Heart right ventricle (tissue), 16 donors: ENCODE data around the gene STAMBPL1. TPM values are rescaled to one million over a fixed set of nuclear protein-coding genes. Genes with fewer than 3 reads are reported as not detected.

Source experiments
- ATAC-seq, 8 donors: fragments of 200-7000 bp; cut with Tn5 transposase; one replicate each; pipeline ENCODE4 v1.9.1; 2020; ENCODE audit warnings: mild to moderate bottlenecking in 8 of 8, moderate library complexity in 8 of 8, moderate number of reproducible peaks in 1 of 8
- DNase-seq, 2 donors: peaks; one replicate each; pipeline ENCODE4 v3.0.0-alpha.2; 2020
- H3K27ac ChIP-seq, 10 donors: fragments of 200-600 bp; sonication (generic) in 2 of 10; one replicate each; pipeline versions ENCODE4 v1.5.0 to v1.8.0; 2020 to 2022; ENCODE audit warnings: mild to moderate bottlenecking in 3 of 10
- H3K27me3 ChIP-seq, 7 donors: fragments of 200-600 bp; one replicate each; pipeline ENCODE4 v1.8.0; 2021 to 2022; ENCODE audit warnings: mild to moderate bottlenecking in 2 of 7
- H3K36me3 ChIP-seq, 9 donors: fragments of 200-600 bp; sonication (generic) in 1 of 9; one replicate each; pipeline versions ENCODE4 v1.5.0 to v1.8.0; 2020 to 2022; ENCODE audit warnings: mild to moderate bottlenecking in 2 of 9
- H3K4me1 ChIP-seq, 9 donors: fragments of 200-600 bp; sonication (generic) in 1 of 9; one replicate each; pipeline versions ENCODE4 v1.5.0 to v1.8.0; 2020 to 2022; ENCODE audit warnings: mild to moderate bottlenecking in 4 of 9
- H3K4me3 ChIP-seq, 10 donors: fragments of 200-600 bp; sonication (generic) in 2 of 10; one replicate each; pipeline versions ENCODE4 v1.5.0 to v1.8.0; 2020 to 2022; ENCODE audit warnings: mild to moderate bottlenecking in 7 of 10, moderate library complexity in 2 of 10
- H3K9me3 ChIP-seq, 11 donors: fragments of 200-600 bp in 10 of 11; sonication (generic) in 2 of 11; one replicate each; pipeline versions ENCODE4 v1.5.0 to v1.8.0; 2013 to 2022; ENCODE audit warnings: mild to moderate bottlenecking in 2 of 11, control low read depth in 1 of 11, moderate library complexity in 1 of 11
- CTCF ChIP-seq, 9 donors: fragments of 200-600 bp; sonication (generic) in 2 of 9; IDR thresholded peaks; one replicate each; pipeline versions ENCODE4 v1.5.0 to v1.8.0; 2021 to 2022; ENCODE audit warnings: antibody characterized with exemption in 9 of 9, mild to moderate bottlenecking in 5 of 9, moderate library complexity in 1 of 9
- WGBS, 2 donors: extraction: QIAGEN DNeasy Blood & Tissue Kit; methylation state at CpG; one replicate each; pipeline ENCODE4 v1.1.7; 2013; ENCODE audit warnings: inconsistent platforms in 1 of 2; 5-methylcytosine and 5-hydroxymethylcytosine counted together
- intact Hi-C, 10 donors: fragments of 100-400 bp; cut with DNase I; formaldehyde crosslinking; loops; one replicate each; pipeline versions ENCODE4 v1.11.1 to v1.14.2; 2022
- polyA plus RNA-seq, 2 donors: library from polyadenylated mRNA; stranded (reverse); fragments of 200-250 nt; gene quantifications; one replicate each; pipeline ENCODE4 v1.2.3, GENCODE V29; 2013
- total RNA-seq, 10 donors: library from RNA; stranded (reverse); fragmentation: NEBNext Ultra II Directional in 3 of 10; extraction: Animal tissue kit (Norgen Biotek cat#: 25700) in 3 of 10; gene quantifications; one replicate each; pipeline versions ENCODE4 v1.2.1 to v1.2.4, GENCODE V29; 2021 to 2023
- donor health status: Arrhythmogenic right ventricular cardiomyopathy.
- donor health status: ischemic (EF 13 %, LVEDD 7.1; RV severe dilation, severe dysfunction).
- donor health status: healthy with polysubstance abuse.
- donor health status: DM: no; HTN: yes; CAD: no.
- donor health status: DM: no; HTN: no; CAD: no.
- donor health status: ischemic (EF 25% LVEDD 6.9; RV normal size, moderate dysfunction).
- donor health status: ischemic (EF 25% LVEDD 5.7; RV mildly dilated, moderate dysfunction).
- donor health status: healthy.
- donor health status: DM: yes; HTN: yes; CAD: no.
- donor health status: Ischemic cardiomyopathy.
- donor health status: ischemic (EF 35%, LVEDD 5.7; RV mildly dilated, moderate dysfunction).
- donor health status: nonischemic (EF 11% LVEDD 7.7; RV severe dilation, severe dysfunction).
- donor health status: DM: yes; HTN: yes; CAD: no.
- donor health status: PGD.
- donor health status: ischemic (EF 29% LVEDD 5.4; RV normal size, mild dysfunction).
- donor health status: nonischemic (EF 23%, LVEDD 6.1; RV moderate dilation, normal function).

STAMBPL1 gene
- total and polyA plus RNA-seq, 12 donors, result 0.94 to 3.3 (median 2.7) TPM

DNA sequence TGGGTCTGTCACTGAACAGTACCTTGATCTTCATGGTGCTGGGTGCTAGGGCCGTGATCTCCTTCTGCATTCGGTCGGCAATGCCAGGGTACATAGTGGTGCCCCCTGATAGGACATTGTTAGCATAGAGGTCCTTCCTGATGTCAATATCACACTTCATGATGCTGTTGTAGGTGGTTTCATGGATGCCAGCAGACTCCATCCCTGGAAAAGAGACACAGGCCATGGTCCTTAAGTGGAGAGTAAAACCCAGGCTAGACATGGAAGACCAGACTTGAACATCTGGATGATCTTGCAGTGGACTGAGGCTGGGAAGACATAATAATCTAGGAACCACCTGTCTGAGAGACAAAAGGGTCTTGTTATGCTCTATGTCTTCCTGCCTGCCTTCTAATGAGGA, 58.0 kb downstream of the STAMBPL1 start:
- H3K36me3 ChIP-seq, result peaks cover 0 to 84% (median 24%) of the 10 kb centered on the region in 9 donors
- no peak overlapping the region for H3K4me3 ChIP-seq
- no peaks in the 10 kb centered on the region for H3K27me3 ChIP-seq
- intact Hi-C loops, result loop anchor here in 6 of 10 donors (2.0 to 10.0 kb wide), 6 partner anchors 49 to 279 kb away; no protein-coding TSS in a partner anchor
- H3K4me1 ChIP-seq, result peaks cover 3 to 12% (median 10%) of the 10 kb centered on the region in 9 donors
- no peak for TF ChIP-seq CTCF (IDR thresholded peaks at IDR 0.05)
- H3K27ac ChIP-seq, result peak overlapping the region in 1 of 10 donors; percentile 24
- ATAC-seq (no peak), DNase-seq (no peak)
- no peaks in the 10 kb centered on the region for H3K9me3 ChIP-seq
- WGBS, 2 donors, result 91% methylated on average over 3 of the region's 3 CpGs

- DNase-seq (no peak), ATAC-seq (no peak)
- Histone ChIP-seq H3K27ac (no peak overlapping the region), H3K36me3 (peaks cover 0 to 88% (median 24%) of the 10 kb centered on the region in 9 donors), H3K9me3 (no peaks in the 10 kb centered on the region), H3K4me3 (no peak overlapping the region), H3K4me1 (peaks cover 3 to 12% (median 10%) of the 10 kb centered on the region in 9 donors), H3K27me3 (no peaks in the 10 kb centered on the region)
- 97 to 98% methylated on average over 2 of the region's 2 CpGs for WGBS, 2 donors
- intact Hi-C loops, result loop anchor here in 6 of 10 donors (2.0 to 10.0 kb wide), 6 partner anchors 48 to 278 kb away; no protein-coding TSS in a partner anchor
- TF ChIP-seq CTCF (IDR thresholded peaks at IDR 0.05), result no peak
Observed at GRCh38 chr10:88938938-88939337, 58.9 kb downstream of the STAMBPL1 start.

- H3K4me3 ChIP-seq, result no peak overlapping the region
- DNase-seq (no peak), ATAC-seq (no peak)
- no peaks in the 10 kb centered on the region for H3K27me3 ChIP-seq
- no peak overlapping the region for H3K27ac ChIP-seq
- intact Hi-C loops, result no loop called here
- no peak for TF ChIP-seq CTCF (IDR thresholded peaks at IDR 0.05)
- H3K36me3 ChIP-seq, result peaks cover 0 to 94% (median 24%) of the 10 kb centered on the region in 9 donors
- H3K4me1 ChIP-seq, result peaks cover 0 to 16% (median 0%) of the 10 kb centered on the region in 9 donors
- H3K9me3 ChIP-seq, result no peaks in the 10 kb centered on the region
- 93% methylated on average over 6 of the region's 6 CpGs for WGBS, 2 donors
Observed at GRCh38 chr10:88941026-88941425, 61.0 kb downstream of the STAMBPL1 start.

- TF ChIP-seq CTCF (IDR thresholded peaks at IDR 0.05), result no peak
- ATAC-seq (peak in 1 of 8 donors; percentile 14), DNase-seq (no peak)
- no peak overlapping the region for H3K4me3 ChIP-seq
- no peak overlapping the region for H3K27ac ChIP-seq
- H3K4me1 ChIP-seq, result peaks cover 0 to 16% (median 0%) of the 10 kb centered on the region in 9 donors
- intact Hi-C loops, result no loop called here
- H3K27me3 ChIP-seq, result no peaks in the 10 kb centered on the region
- 94 to 96% methylated on average over 3 of the region's 3 CpGs for WGBS, 2 donors
- no peaks in the 10 kb centered on the region for H3K9me3 ChIP-seq
- peaks cover 0 to 78% (median 13%) of the 10 kb centered on the region in 9 donors for H3K36me3 ChIP-seq
Observed at GRCh38 chr10:88943778-88944177, 63.7 kb downstream of the STAMBPL1 start.
